Type B pancreatic cell (in vitro differentiated cells): ENCODE measurements around the gene TBC1D8. TPM values are rescaled to one million over a fixed set of nuclear protein-coding genes. Genes with fewer than 3 reads are reported as not detected.

Source experiments
- DNase-seq: peaks from one replicate; pipeline ENCODE4 v3.0.0; 2021; ENCODE audit warnings: mixed read lengths; ENCODE audit not compliant: unreplicated experiment; ENCODE audit errors: extremely low spot score
- H3K27ac Mint-ChIP-seq: 2 replicates; pipeline ENCODE4 v1.8.0; 2021; ENCODE audit warnings: mild to moderate bottlenecking, mixed read lengths
- H3K27me3 Mint-ChIP-seq: 2 replicates; pipeline ENCODE4 v1.8.0; 2021; ENCODE audit warnings: mixed read lengths
- H3K36me3 Mint-ChIP-seq: 2 replicates; pipeline ENCODE4 v1.8.0; 2021; ENCODE audit warnings: mixed read lengths
- H3K4me1 Mint-ChIP-seq: one replicate; pipeline ENCODE4 v1.8.0; 2021; ENCODE audit warnings: mixed read lengths; ENCODE audit not compliant: unreplicated experiment
- H3K4me3 Mint-ChIP-seq: 2 replicates; pipeline ENCODE4 v1.8.0; 2021; ENCODE audit warnings: mild to moderate bottlenecking, mixed read lengths
- H3K9me3 Mint-ChIP-seq: 2 replicates; pipeline ENCODE4 v1.8.0; 2021; ENCODE audit warnings: mixed read lengths
- total RNA-seq: library from RNA; stranded (reverse); gene quantifications from 2 replicates; pipeline ENCODE4 v1.2.1, GENCODE V29; 2021; ENCODE audit warnings: low replicate concordance
- TF ChIP-seq, protein P1 (sequence below): fragments of 200-600 bp; sonication (generic); conservative IDR thresholded peaks from 2 replicates; pipeline ENCODE4 v1.5.0; 2021; ENCODE audit warnings: antibody characterized with exemption, mild to moderate bottlenecking

TBC1D8 gene
- total RNA-seq, 1 donor from 2014 or later, result 20.1 TPM

DNA sequence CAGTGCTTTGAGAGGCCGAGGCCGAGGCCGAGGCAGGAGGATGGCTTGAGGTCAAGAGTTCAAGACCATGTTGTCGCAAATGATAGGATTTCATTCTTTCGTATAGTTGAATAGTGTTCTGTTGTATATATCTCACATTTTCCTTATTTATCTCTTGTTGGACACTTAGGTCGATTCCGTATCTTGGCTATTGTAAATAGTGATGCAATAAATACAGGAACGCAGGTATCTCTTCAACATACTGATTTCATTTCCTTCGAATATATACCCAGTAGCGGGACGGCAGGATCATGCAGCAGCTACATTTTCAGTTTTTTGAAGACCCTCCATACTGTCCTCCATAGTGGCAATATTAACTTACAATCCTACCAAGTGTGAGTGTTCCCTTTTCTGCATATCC lies 4.1 kb downstream of the TBC1D8 start:
- TF ChIP-seq, protein P1, sequence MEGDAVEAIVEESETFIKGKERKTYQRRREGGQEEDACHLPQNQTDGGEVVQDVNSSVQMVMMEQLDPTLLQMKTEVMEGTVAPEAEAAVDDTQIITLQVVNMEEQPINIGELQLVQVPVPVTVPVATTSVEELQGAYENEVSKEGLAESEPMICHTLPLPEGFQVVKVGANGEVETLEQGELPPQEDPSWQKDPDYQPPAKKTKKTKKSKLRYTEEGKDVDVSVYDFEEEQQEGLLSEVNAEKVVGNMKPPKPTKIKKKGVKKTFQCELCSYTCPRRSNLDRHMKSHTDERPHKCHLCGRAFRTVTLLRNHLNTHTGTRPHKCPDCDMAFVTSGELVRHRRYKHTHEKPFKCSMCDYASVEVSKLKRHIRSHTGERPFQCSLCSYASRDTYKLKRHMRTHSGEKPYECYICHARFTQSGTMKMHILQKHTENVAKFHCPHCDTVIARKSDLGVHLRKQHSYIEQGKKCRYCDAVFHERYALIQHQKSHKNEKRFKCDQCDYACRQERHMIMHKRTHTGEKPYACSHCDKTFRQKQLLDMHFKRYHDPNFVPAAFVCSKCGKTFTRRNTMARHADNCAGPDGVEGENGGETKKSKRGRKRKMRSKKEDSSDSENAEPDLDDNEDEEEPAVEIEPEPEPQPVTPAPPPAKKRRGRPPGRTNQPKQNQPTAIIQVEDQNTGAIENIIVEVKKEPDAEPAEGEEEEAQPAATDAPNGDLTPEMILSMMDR, result no peak
- Mint-ChIP-seq H3K27ac (no peak overlapping the region), H3K27me3 (peaks cover 12% of the 10 kb centered on the region), H3K4me3 (no peak overlapping the region), H3K9me3 (no peaks in the 10 kb centered on the region), H3K4me1 (peaks cover 34% of the 10 kb centered on the region), H3K36me3 (no peaks in the 10 kb centered on the region)
- DNase-seq, result no peak

DNA sequence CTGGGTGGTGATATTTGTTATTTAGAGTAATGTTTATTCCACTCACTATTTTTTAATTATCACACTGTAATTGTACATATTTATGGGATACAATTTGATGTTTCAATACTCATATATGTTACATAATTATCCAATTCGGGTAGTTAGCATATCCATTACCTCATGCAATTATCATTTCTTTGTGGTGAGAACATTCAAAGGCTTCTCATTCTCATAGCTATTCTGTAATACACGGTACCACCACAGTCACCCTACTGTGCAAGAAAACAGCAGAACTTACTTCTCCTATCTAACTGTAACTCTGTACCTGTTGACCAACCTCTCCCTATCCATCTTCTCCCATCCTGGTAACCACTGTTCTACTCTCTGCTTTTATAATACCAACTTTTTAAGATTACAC lies 4.6 kb downstream of the TBC1D8 start:
- Mint-ChIP-seq H3K4me1 (peaks cover 30% of the 10 kb centered on the region), H3K27ac (no peak overlapping the region), H3K36me3 (no peaks in the 10 kb centered on the region), H3K9me3 (no peaks in the 10 kb centered on the region), H3K4me3 (no peak overlapping the region), H3K27me3 (peaks cover 12% of the 10 kb centered on the region)
- TF ChIP-seq, protein P1, result no peak
- DNase-seq, result no peak

DNA sequence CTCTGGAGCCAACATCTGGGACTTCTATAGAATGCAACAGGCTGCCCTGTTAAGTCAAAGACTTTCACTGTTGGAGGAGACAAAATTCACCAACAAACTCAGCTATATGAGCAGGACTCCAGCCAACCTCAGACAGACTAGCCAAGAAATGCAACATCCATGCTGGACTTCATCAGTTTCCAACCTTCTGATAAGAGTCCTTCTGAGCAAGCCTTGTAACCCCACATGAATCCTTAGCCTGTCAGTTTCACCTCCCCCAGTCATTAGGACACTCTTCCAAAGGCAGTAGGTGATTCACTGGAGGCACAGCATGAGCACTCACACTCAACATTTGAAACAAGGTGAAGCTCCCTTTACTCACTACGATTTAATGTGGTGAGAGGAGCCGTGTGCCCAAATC lies 5.8 kb downstream of the TBC1D8 start:
- Mint-ChIP-seq H3K27ac (no peak overlapping the region), H3K9me3 (no peaks in the 10 kb centered on the region), H3K4me3 (no peak overlapping the region), H3K27me3 (peaks cover 12% of the 10 kb centered on the region), H3K36me3 (no peaks in the 10 kb centered on the region), H3K4me1 (peaks cover 38% of the 10 kb centered on the region)
- no peak for DNase-seq
- TF ChIP-seq, protein P1, result no peak

DNA sequence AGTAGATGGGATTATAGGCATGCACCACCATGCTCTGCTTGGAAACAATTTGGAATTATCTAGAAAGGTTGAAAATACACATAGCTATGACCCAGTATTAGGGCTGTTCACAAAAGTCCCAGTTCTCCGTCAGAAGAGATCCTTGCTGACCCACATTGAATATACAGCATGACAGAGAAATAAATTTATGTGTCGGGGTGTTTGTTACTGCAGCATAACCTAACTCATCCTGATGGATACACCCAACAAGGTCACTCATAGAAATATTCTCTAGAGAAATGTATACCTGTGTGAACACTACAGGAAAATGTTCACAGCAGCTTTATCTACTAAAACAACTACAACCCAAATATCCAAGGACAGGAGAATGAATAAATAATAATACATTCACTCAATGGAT lies 9.0 kb downstream of the TBC1D8 start:
- Mint-ChIP-seq H3K4me3 (no peak overlapping the region), H3K27me3 (no peaks in the 10 kb centered on the region), H3K36me3 (no peaks in the 10 kb centered on the region), H3K4me1 (peaks cover 28% of the 10 kb centered on the region), H3K27ac (no peak overlapping the region), H3K9me3 (peaks cover 6% of the 10 kb centered on the region)
- no peak for DNase-seq
- TF ChIP-seq, protein P1, result no peak

DNA sequence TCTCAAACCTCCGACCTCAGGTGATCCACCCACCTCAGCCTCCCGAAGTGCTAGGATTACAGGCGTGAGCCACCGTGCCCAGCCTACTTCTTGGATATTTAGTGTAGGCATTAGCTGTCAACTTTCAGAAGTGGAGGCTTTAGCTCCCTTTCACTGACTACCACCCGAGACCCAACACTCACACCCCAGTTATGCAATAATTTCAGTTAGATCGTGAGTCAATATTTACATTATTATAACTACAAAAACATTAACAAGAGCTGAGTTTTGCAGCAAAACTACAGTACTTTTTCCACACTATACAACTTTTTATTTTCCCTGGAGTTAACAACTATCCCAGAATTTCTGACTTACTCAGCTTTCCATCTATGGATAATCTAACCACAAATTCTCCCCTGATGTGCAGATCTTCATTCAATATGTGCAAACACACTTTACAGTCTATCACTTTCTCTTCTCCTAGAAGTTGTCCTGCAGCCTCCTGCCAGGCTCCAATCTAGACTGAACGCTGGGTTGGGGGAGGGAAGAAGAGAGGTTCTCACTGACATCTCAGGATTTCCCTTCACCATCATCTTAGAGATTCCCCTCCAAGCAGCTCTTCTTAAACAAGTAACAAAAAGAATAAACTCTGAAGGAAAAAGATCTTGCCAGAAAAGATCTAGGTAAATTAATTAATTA lies 10.1 kb downstream of the TBC1D8 start:
- Mint-ChIP-seq H3K27ac (no peak overlapping the region), H3K36me3 (no peaks in the 10 kb centered on the region), H3K9me3 (peaks cover 6% of the 10 kb centered on the region), H3K4me1 (peaks cover 28% of the 10 kb centered on the region), H3K4me3 (no peak overlapping the region), H3K27me3 (no peaks in the 10 kb centered on the region)
- TF ChIP-seq, protein P1, result no peak
- DNase-seq, result no peak
